Progenitor cell of endocrine pancreas (in vitro differentiated cells): Measurements from ENCODE around the gene ABCF3. TPM values are rescaled to one million over a fixed set of nuclear protein-coding genes. Genes with fewer than 3 reads are reported as not detected.

ENCODE experiments used
- DNase-seq: peaks from one replicate; pipeline ENCODE4 v3.0.0; 2021; ENCODE audit warnings: low spot score; ENCODE audit not compliant: unreplicated experiment
- H3K27ac Mint-ChIP-seq: 2 replicates; pipeline ENCODE4 v1.8.0; 2021; ENCODE audit warnings: mild to moderate bottlenecking, moderate library complexity, mixed read lengths
- H3K27me3 Mint-ChIP-seq: 2 replicates; pipeline ENCODE4 v1.8.0; 2021; ENCODE audit warnings: mixed read lengths
- H3K36me3 Mint-ChIP-seq: 2 replicates; pipeline ENCODE4 v1.8.0; 2022; ENCODE audit warnings: mixed read lengths; ENCODE audit not compliant: insufficient read depth
- H3K4me1 Mint-ChIP-seq: 2 replicates; pipeline ENCODE4 v1.8.0; 2021; ENCODE audit warnings: low read depth, mixed read lengths
- H3K4me3 Mint-ChIP-seq: 2 replicates; pipeline ENCODE4 v1.8.0; 2021; ENCODE audit warnings: low read depth, mild to moderate bottlenecking, moderate library complexity, mixed read lengths
- H3K9me3 Mint-ChIP-seq: 2 replicates; pipeline ENCODE4 v1.8.0; 2021; ENCODE audit warnings: low read depth, mixed read lengths
- total RNA-seq: library from RNA; stranded (reverse); gene quantifications from 2 replicates; pipeline ENCODE4 v1.2.1, GENCODE V29; 2021
- TF ChIP-seq, protein P1 (sequence below): fragments of 200-600 bp; sonication (generic); IDR thresholded peaks from one replicate; pipeline ENCODE4 v1.5.0; 2021; ENCODE audit warnings: antibody characterized with exemption, mild to moderate bottlenecking; ENCODE audit not compliant: unreplicated experiment

ABCF3 gene
- total RNA-seq, 1 donor from 2014 or later: 60.8 TPM

GRCh38 chr3:184222521-184222920 is 36.5 kb downstream of the ABCF3 start:
- Mint-ChIP-seq H3K4me1 (no peaks in the 10 kb centered on the region), H3K36me3 (no peaks in the 10 kb centered on the region), H3K9me3 (no peaks in the 10 kb centered on the region), H3K27ac (no peak overlapping the region), H3K27me3 (peaks cover 32% of the 10 kb centered on the region), H3K4me3 (no peak overlapping the region)
- DNase-seq: no peak
- TF ChIP-seq, protein P1, sequence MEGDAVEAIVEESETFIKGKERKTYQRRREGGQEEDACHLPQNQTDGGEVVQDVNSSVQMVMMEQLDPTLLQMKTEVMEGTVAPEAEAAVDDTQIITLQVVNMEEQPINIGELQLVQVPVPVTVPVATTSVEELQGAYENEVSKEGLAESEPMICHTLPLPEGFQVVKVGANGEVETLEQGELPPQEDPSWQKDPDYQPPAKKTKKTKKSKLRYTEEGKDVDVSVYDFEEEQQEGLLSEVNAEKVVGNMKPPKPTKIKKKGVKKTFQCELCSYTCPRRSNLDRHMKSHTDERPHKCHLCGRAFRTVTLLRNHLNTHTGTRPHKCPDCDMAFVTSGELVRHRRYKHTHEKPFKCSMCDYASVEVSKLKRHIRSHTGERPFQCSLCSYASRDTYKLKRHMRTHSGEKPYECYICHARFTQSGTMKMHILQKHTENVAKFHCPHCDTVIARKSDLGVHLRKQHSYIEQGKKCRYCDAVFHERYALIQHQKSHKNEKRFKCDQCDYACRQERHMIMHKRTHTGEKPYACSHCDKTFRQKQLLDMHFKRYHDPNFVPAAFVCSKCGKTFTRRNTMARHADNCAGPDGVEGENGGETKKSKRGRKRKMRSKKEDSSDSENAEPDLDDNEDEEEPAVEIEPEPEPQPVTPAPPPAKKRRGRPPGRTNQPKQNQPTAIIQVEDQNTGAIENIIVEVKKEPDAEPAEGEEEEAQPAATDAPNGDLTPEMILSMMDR: no peak

DNA sequence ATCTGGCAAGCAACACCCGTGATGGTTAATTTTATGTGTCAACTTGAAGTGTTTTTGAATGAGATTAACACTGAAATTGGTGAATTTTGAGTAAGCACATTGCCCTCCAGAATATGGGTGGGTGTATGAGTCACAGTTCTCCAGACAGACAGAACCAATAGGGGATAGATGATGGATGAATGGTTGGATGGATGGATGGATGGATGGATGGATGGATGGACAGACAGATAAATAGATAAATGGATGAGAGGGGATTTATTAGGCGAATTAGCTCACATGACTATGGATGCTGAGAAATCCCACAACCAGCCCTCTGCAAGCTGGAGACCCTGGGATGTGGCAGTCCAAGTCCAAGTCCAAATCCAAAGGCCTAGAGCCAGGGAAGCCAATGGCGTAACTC is 37.9 kb downstream of the ABCF3 start:
- no peaks in the 10 kb centered on the region for H3K36me3 Mint-ChIP-seq
- H3K27me3 Mint-ChIP-seq: peaks cover 46% of the 10 kb centered on the region
- H3K4me1 Mint-ChIP-seq: no peaks in the 10 kb centered on the region
- no peak overlapping the region for H3K27ac Mint-ChIP-seq
- no peaks in the 10 kb centered on the region for H3K9me3 Mint-ChIP-seq
- TF ChIP-seq, protein P1: no peak
- no peak for DNase-seq
- H3K4me3 Mint-ChIP-seq: no peak overlapping the region

DNA sequence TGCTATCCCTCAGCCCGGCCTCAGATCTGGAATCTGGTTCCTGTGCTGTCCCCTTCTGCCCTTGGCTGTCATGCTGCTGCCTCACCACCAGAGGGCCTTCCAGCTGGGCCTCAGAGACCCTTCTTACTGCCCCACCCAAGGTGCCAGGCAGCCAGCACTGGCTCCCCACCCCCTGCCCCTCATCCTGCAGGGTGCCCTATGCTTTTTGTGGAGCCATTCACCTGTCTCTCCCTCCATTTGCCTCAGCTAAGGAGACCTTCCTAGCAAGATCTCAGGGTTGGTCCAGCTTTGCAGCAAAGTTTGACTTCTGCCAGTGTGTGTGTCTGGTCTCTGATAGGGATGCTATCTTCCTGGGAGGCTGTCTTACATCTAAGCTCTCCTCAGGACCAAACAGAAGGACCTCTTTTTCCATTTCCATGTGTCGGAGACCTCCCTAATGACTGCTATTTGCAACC is 41.5 kb downstream of the ABCF3 start:
- Mint-ChIP-seq H3K27me3 (peaks cover 63% of the 10 kb centered on the region), H3K36me3 (peaks cover 3% of the 10 kb centered on the region), H3K9me3 (no peaks in the 10 kb centered on the region), H3K4me1 (peaks cover 8% of the 10 kb centered on the region), H3K27ac (no peak overlapping the region), H3K4me3 (no peak overlapping the region)
- TF ChIP-seq, protein P1: peak; percentile 84
- DNase-seq: no peak

- H3K4me3 Mint-ChIP-seq: peak overlapping the region; percentile 57
- H3K27me3 Mint-ChIP-seq: peaks cover 66% of the 10 kb centered on the region
- peaks cover 3% of the 10 kb centered on the region for H3K36me3 Mint-ChIP-seq
- peak overlapping the region; percentile 90 for H3K27ac Mint-ChIP-seq
- H3K9me3 Mint-ChIP-seq: no peaks in the 10 kb centered on the region
- no peak for DNase-seq
- peaks cover 8% of the 10 kb centered on the region for H3K4me1 Mint-ChIP-seq
- TF ChIP-seq, protein P1: no peak
Observed at GRCh38 chr3:184228376-184229137, 42.6 kb downstream of the ABCF3 start.

- TF ChIP-seq, protein P1: peak; percentile 52
- H3K27me3 Mint-ChIP-seq: peaks cover 62% of the 10 kb centered on the region
- DNase-seq: peak; percentile 72
- H3K4me1 Mint-ChIP-seq: peaks cover 8% of the 10 kb centered on the region
- H3K27ac Mint-ChIP-seq: peak within 1 kb of the TSS; percentile 90
- peaks cover 3% of the 10 kb centered on the region for H3K36me3 Mint-ChIP-seq
- H3K9me3 Mint-ChIP-seq: no peaks in the 10 kb centered on the region
- peak within 1 kb of the TSS; percentile 73 for H3K4me3 Mint-ChIP-seq
Observed at GRCh38 chr3:184229394-184230080, 43.5 kb downstream of the ABCF3 start, which contains the start of gene VWA5B2. TSS of gene VWA5B2 (plus strand) at chr3:184229585. CDS start at chr3:184230529, 944 bp downstream.
